Mesothelial cell of epicardium (in vitro differentiated cells): ENCODE data around the gene SRSF10. TPM values are rescaled to one million over a fixed set of nuclear protein-coding genes. Genes with fewer than 3 reads are reported as not detected.

ENCODE experiments used
- DNase-seq, 2 experiments: peaks; one replicate each; pipeline ENCODE4 v3.0.0; 2021; ENCODE audit warnings: low spot score in 2 of 2; ENCODE audit not compliant: unreplicated experiment in 2 of 2
- H3K27ac Mint-ChIP-seq: 2 replicates; pipeline ENCODE4 v1.8.0; 2021; ENCODE audit warnings: mixed read lengths
- H3K27me3 Mint-ChIP-seq: 2 replicates; pipeline ENCODE4 v1.8.0; 2021; ENCODE audit warnings: low read depth, mixed read lengths
- H3K36me3 Mint-ChIP-seq: 2 replicates; pipeline ENCODE4 v1.8.0; 2021; ENCODE audit warnings: mixed read lengths
- H3K4me1 Mint-ChIP-seq: 2 replicates; pipeline ENCODE4 v1.8.0; 2021; ENCODE audit warnings: mixed read lengths
- H3K4me3 Mint-ChIP-seq: 2 replicates; pipeline ENCODE4 v1.8.0; 2021; ENCODE audit warnings: mild to moderate bottlenecking, moderate library complexity, mixed read lengths
- H3K9me3 Mint-ChIP-seq: 2 replicates; pipeline ENCODE4 v1.8.0; 2021; ENCODE audit warnings: mixed read lengths
- total RNA-seq: library from RNA; stranded (reverse); gene quantifications from 3 replicates; pipeline ENCODE4 v1.2.1, GENCODE V29; 2021
- TF ChIP-seq, protein P1 (sequence below): fragments of 200-600 bp; sonication (generic); IDR thresholded peaks from one replicate; pipeline ENCODE4 v1.5.0; 2021; ENCODE audit warnings: antibody characterized with exemption; ENCODE audit not compliant: unreplicated experiment

SRSF10 gene
- total RNA-seq, 1 donor from 2014 or later: 201 TPM

DNA sequence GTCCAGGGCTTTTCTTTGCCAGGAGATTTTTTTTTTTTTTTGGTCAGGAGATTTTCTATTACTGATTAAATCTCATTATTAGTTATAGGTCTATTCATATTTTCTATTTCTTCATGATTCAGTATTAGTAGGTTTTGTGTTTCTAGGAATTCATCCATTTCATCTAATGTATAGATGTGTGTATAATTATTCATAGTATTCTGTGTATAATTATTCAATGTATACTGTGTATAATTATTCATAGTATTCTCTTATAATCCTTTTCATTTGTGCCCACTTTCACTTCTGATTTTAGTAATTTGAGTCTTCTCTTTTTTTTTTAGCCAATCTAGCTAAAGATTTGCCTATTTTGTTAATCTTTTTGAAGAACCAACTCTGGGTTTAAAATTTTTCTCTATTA lies 32.8 kb downstream of the SRSF10 start:
- Mint-ChIP-seq H3K36me3 (peaks cover 2% of the 10 kb centered on the region), H3K27me3 (no peaks in the 10 kb centered on the region), H3K27ac (no peak overlapping the region), H3K9me3 (peaks cover 20% of the 10 kb centered on the region), H3K4me3 (no peak overlapping the region), H3K4me1 (peaks cover 2% of the 10 kb centered on the region)
- TF ChIP-seq, protein P1, sequence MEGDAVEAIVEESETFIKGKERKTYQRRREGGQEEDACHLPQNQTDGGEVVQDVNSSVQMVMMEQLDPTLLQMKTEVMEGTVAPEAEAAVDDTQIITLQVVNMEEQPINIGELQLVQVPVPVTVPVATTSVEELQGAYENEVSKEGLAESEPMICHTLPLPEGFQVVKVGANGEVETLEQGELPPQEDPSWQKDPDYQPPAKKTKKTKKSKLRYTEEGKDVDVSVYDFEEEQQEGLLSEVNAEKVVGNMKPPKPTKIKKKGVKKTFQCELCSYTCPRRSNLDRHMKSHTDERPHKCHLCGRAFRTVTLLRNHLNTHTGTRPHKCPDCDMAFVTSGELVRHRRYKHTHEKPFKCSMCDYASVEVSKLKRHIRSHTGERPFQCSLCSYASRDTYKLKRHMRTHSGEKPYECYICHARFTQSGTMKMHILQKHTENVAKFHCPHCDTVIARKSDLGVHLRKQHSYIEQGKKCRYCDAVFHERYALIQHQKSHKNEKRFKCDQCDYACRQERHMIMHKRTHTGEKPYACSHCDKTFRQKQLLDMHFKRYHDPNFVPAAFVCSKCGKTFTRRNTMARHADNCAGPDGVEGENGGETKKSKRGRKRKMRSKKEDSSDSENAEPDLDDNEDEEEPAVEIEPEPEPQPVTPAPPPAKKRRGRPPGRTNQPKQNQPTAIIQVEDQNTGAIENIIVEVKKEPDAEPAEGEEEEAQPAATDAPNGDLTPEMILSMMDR: no peak
- no peak for DNase-seq

DNA sequence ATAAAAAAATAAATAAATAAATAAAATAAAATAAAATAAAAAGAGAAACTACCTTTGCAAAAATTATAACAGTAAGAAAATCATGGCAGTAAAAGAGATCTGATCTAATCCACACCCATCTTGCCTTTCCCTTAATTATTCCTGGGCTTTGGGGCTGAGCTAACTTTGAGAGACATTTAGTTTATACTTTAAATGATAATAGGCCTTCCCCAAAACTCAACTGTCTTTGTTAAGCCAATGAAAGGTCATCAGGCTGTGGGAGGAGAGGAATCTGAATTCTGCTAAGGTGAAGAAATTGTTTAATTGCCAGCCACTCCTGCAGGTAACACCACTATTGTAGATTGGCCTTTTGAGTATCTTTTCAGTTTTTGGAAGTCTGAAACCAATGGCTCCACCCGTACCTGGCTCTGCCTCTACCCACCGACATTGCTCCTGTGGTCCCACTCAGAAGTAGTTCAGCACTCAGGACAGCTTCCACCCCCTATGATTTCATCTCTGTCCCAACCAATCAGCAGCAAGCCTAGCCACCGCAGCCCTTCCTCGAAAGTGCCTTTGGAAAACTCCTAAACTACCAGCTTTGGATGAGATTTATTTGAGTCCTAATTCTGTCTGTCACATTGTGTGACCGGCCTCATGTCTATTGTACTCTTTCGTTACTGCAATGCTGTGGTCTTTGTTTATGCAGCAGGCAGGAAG lies 43.5 kb downstream of the SRSF10 start:
- Mint-ChIP-seq H3K36me3 (no peaks in the 10 kb centered on the region), H3K9me3 (no peaks in the 10 kb centered on the region), H3K4me1 (peaks cover 6% of the 10 kb centered on the region), H3K4me3 (no peak overlapping the region), H3K27me3 (no peaks in the 10 kb centered on the region), H3K27ac (no peak overlapping the region)
- TF ChIP-seq, protein P1: no peak
- DNase-seq: no peak

DNA sequence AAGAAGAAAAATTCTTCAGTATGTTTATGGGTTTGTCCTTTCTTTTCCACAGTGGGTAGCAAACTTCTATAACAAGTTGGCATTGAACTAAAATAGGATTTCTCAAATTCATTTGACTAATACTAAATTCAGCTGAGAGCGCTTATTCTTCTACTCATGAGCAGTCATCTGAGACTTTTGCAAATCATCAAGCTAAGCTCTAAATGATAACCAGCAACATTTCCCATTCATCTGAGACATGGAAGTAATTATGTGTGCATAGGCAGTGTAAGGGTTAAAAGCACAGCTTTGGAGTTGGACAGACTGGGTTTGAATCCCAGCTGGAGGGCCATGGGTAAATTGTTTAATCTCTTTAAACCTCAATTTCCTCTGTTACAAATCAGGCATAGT lies 48.6 kb downstream of the SRSF10 start:
- Mint-ChIP-seq H3K9me3 (no peaks in the 10 kb centered on the region), H3K36me3 (no peaks in the 10 kb centered on the region), H3K4me3 (no peak overlapping the region), H3K27ac (peak overlapping the region; percentile 99), H3K27me3 (no peaks in the 10 kb centered on the region), H3K4me1 (peaks cover 17% of the 10 kb centered on the region)
- no peak for DNase-seq
- TF ChIP-seq, protein P1: no peak

DNA sequence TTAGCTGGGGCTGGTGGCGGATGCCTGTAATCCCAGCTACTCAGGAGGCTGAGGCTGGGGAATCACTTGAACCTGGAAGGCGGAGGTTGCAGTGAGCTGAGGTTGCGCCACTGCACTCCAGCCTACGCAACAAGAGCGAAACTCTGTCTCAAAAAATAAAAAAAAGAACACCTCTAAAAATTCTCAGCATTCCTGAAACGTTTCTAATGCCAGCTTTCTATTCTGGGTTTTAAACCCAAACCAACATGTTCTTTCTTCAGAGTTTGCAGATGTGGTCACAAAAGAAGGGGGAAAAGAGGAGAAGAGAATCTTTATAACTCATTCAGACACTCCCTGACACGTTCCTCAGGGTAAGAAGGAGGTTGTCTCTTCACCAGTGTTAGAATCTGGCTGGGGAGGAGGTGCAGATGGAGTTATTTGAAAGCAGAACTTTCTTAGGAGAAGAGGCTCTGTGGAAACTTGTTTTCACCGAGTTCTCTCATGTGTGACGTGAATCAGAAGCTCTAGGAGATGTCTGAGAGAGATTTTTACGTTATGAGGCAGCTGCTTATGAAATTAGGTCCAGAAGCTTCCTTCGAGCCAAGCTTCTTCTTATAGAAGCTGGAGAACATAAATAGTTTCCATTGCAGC lies 49.2 kb downstream of the SRSF10 start:
- H3K9me3 Mint-ChIP-seq: no peaks in the 10 kb centered on the region
- no peaks in the 10 kb centered on the region for H3K36me3 Mint-ChIP-seq
- H3K27ac Mint-ChIP-seq: peak overlapping the region; percentile 99
- H3K4me1 Mint-ChIP-seq: peaks cover 17% of the 10 kb centered on the region
- TF ChIP-seq, protein P1: no peak
- no peaks in the 10 kb centered on the region for H3K27me3 Mint-ChIP-seq
- H3K4me3 Mint-ChIP-seq: peak overlapping the region; percentile 30
- no peak for DNase-seq

DNA sequence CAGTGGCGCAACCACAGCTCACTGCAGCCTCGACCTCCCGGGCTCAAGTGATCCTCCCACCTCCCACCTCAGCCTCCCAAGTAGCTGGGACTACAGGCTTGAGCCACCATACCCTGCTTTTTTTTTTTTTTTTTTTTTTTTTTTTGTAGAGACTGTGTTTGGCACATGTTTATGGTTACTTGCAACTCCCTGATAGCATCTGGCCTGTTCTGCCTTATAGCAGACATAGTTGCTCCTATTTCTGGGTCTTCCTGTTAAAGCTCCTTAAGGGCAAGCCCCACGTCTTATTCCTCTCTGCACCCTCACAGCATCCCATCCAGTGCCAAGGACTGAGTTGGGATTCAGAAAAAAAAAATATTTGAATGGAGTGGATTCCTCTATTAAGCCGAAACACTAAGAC lies 49.9 kb downstream of the SRSF10 start:
- TF ChIP-seq, protein P1: no peak
- Mint-ChIP-seq H3K9me3 (no peaks in the 10 kb centered on the region), H3K27ac (peak overlapping the region; percentile 99), H3K4me1 (peaks cover 17% of the 10 kb centered on the region), H3K36me3 (no peaks in the 10 kb centered on the region), H3K27me3 (no peaks in the 10 kb centered on the region), H3K4me3 (no peak overlapping the region)
- DNase-seq: no peak
